DMS53 treated with DMSO at 0.1 percent for 48 hours (cell line): ENCODE measurements around the gene RAB11FIP4.

ENCODE experiments used
- DNase-seq: peaks from one replicate; lab custom pipeline; 2025; ENCODE audit not compliant: unreplicated experiment; lab: John Stamatoyannopoulos, UW

Gene RAB11FIP4

DNA sequence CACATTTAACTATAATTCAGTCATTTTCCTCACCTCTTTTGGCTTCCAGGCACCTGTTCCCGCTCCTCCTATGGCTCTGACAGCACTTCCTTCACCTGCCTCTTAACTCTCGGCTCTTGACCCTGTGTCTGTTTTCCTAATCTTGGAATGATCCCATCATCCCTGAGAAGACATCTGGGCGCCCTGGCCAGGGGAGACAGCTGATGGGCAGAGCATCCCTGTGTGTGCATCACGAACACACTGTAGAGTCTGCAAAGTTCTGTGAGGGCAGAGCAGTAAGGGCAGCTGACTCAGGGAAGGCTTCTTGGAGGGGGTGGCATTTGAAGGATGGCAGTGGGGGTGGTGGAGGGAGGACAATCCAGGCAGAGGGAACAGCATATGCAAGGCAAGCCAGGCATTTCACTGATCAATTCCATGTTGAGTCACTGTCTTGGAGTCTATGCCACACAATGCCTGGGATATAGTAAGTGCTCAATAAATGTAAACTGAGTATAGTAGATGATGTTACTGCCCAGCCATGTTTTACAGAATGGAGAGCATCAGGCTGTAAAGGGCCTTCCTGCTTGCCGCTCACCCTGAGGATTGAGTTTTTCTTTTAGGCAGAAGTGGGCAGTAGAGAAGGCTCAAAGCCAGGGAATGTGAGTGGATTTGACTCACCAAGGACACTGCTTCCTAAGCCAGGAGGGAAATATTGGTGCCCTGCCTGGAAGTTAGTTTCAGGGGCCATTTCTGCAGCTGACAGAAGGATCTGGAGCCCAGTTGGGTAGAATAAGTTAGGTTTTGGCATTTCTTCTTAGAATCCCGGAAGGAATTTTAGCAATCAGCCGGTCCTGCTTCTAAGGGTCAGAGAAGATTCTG lies 5.8 kb upstream of the RAB11FIP4 start:
- DNase-seq = no peak

DNA sequence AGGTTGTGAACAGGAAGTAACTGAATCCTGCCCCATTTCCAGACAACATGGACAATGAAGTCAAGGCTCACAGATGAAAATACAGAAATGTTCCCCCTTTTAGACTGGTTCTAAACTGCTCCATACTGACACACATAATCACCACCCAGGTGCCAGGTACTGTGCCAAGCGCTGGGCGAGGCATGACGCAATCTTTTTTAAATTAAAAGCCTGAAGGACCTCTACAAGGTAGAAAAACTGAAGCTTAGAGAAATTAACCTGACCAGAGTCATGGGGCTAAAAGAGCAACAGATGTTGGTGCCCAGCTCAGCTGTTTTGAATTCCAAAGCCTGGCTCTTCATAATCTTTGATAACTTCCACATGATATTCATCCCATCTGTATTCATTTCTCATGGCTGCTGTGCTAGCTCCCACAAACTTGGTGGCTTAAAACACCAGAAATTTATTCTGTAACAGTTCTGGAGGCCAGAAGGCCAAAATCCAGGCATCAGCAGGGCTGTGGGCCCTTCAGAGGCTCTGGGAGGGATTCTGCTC lies 4.9 kb upstream of the RAB11FIP4 start:
- no peak for DNase-seq

DNA sequence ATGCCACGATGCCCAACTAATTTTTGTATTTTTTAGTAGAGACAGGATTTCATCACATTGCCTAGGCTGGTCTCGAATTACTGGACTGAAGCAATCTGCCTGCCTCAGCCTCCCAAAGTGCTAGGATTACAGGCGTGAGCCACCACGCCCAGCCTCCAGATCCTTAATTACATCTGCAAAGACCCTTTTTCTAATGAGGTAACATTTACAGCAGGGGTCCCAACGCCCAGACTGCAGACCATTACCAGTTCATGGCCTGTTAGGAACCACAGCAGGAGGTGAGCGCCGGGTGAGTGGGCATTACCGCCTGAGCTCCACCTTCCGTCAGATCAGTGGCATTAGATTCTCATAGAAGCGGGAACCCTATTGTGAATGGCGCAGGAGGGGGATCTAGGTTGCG lies 4.0 kb upstream of the RAB11FIP4 start:
- no peak for DNase-seq

GRCh38 chr17:31388351-31388750 lies 3.1 kb upstream of the RAB11FIP4 start:
- no peak for DNase-seq

- no peak for DNase-seq
Observed at GRCh38 chr17:31388770-31389656, 2.5 kb upstream of the RAB11FIP4 start.

- no peak for DNase-seq
Observed at GRCh38 chr17:31389657-31390381, 1.7 kb upstream of the RAB11FIP4 start.

- DNase-seq = no peak
Observed at GRCh38 chr17:31390426-31390747, 1.1 kb upstream of the RAB11FIP4 start.

DNA sequence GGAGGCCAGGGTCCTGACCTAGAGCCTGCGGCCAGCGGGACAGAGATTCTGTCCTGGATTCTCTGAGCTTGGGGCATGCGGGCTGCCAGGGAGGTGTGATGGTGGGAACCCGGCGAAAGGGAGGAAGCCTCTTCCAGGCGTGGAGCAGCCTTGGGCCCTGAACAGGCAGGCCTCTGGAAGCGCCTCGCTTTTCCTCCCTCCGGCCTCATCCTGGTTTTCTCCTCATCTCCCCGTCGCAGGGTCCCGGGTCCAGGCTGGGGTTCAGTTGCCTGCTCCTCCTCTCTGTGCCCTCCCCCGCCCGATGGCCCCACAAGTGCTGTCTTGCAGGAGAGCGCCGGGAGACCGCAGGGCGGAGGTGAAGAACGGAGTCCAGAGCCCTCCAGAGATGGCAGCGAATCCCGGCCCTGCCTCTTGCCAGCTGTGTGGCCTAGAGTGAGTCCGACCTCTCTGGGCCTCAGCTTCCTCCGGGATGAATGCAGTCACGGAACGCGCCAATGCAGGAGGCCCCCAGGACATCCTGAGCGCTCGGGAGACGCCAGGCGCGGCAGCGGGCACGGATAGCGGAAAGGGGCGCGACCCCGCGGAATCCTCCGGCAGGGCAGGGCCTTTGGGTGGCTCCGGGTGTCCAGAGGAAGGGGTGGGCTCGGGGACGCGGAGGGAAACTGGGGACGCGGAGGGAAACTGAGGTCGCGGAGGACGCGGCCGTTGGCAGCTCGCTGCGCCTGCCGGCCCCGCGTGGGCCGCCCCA lies 553 bp upstream of the RAB11FIP4 start:
- no peak for DNase-seq

DNA sequence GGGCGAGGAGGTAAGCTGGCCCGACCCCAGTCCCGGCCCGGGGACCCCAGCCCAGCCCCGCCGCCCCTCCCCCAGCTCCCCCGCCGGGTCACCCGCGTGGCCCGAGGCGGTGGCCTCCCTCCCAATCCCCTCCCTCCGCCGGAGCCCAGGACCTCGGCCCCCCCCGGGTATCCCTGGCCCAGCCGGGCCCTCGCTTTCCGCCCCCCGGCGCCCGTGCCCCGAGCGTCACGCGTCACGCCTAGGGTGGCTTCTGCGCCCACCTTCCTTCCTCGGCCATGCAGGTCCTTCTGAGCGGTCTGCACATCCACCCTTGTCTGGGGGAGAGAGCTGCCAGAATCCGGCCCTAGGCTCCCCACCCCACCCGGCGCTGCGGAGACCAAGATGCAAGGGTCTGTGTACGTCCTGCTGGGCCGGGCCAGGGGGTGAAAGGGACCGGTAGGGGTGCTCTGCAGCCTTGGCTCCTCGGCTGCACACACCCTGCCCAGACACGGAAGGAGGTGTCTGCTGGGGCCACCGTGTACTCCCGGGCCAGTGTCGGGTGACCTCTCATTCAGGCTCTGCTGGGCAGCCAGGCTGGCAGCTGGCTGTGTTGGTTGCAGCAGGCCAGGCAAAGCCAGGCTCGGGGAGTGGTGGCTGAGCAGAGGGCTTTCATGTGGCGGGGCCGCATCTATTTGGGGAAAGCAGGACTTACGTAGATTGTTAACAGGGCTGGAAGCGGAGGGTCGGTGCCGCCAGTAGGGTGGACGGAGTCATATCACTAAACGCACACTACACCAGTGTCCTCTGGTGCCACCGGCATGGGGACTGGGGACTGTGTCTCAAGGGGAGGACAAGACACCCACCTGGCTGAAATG lies 754 bp downstream of the RAB11FIP4 start:
- no peak for DNase-seq

DNA sequence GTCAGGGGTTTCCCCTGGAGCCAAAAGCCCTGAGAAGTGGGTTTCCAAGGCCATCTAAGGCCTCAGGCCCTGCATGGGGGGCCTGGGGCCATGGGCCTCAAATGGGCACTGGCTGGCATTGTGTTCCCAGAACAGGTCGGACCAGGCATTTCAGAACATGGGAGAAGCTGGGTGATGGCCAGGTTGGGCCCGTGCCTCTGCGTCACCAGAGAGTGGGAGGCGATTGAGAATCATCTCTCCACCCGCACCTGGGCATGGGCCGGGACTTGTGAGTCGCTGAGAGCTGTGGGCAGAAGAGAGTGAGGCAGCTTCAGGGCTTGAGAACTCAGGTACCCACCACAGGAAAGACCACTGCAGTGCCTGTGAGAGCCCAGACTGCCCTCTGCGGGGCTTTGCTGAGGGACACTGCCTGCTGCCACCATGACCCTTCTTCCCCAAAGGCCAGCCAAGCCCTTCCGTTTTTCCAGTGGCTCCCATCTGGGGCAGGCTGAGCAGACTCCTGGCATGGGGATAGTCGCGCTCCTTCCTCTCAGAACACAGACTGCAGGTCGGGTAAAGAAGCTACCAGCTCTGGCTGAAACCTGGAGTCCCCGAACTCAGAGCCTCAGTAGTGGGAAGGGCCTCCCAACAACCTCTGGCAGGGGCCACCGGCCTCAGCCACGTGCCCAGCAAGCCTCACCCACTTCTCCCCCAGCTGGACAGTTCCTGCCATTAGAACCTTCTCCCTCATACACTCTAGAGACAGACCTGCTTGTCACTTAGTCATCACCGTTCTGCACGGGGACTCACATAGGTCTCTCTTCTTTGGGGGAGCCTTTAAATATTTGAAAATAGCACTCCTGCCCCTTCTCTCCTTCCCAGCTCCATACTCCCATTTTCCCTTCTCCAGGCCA lies 1.6 kb downstream of the RAB11FIP4 start:
- no peak for DNase-seq

GRCh38 chr17:31393749-31394146 lies 2.3 kb downstream of the RAB11FIP4 start:
- no peak for DNase-seq

- DNase-seq = no peak
Observed at GRCh38 chr17:31394544-31394943, 3.1 kb downstream of the RAB11FIP4 start.

DNA sequence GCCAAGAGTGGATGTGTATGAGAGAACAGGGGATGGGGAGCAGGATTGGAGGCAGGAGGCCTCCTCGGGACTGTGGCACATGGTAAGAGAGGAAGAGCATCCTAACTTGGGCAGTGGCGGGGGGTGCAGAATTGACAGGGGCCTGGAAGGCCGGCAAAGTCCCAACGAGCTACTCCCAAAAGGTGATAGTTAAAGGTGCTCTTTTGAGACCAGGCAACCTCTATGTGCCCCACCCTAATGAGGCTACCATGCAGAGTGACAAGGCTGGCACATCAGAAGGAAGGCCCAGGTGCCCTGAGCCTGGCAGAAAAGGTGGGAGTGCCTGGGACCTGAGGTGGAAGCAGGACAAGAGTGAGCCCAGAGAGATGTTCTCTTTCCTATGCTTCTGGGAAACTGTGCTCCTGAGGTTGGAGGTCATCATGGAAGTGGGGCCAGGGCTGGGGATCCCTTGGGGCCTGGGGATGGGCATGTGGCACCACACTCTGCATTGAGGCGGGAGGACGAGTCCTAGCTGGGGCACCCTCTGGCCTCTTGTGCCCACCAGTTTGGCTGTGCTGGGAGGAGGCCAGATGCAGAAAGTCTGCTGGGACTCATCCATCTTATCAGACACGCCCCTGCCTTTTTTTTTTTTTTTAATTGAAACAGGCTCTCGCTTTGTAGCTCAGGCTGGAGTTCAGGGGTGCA lies 5.9 kb downstream of the RAB11FIP4 start:
- no peak for DNase-seq

DNA sequence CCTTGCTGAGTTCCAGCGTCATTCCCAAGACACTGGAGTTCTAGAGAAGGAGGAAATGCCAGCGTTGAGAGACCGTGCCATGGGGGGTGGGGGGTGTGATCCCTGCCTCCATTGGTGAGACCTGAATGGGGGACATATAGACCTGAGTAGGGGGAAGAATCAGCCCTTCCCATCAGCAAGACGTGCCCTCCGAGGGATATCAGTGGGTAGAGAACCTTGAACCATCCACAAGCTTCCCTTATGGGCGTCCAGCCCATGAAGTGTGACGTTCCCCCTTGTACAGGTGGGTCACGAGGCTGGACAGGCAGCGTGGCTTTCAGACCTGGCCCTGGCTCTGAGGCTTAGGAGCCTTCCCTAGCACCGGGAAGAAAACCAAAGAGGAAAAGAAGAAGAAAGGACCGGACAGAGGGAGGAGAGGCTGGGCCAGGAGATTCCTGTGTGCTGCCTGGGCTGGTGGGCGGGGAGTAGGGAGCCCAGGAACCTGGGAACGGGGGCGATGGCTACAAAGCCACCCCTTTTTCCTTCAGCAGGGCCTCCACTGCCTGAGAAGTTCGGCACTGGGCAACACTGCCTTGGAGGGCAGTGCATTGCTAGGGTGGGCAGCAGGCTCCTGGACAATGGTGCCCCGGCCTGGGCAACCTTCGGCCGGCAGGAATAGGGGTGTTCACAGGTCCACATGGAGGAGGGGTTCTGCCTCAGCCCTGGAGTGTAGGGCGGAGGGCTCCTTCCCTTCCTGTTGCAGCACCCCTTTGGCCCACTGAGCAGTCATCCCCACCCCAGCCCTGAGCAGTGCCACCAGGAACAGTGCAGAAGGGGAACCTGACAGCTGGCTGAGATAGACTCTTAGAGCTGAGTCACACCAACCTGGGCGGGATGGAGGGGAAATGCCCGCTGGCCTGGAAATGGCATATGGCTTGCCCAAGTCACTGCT lies 7.2 kb downstream of the RAB11FIP4 start:
- no peak for DNase-seq

- no peak for DNase-seq
Observed at GRCh38 chr17:31400481-31400950, 9.0 kb downstream of the RAB11FIP4 start.

DNA sequence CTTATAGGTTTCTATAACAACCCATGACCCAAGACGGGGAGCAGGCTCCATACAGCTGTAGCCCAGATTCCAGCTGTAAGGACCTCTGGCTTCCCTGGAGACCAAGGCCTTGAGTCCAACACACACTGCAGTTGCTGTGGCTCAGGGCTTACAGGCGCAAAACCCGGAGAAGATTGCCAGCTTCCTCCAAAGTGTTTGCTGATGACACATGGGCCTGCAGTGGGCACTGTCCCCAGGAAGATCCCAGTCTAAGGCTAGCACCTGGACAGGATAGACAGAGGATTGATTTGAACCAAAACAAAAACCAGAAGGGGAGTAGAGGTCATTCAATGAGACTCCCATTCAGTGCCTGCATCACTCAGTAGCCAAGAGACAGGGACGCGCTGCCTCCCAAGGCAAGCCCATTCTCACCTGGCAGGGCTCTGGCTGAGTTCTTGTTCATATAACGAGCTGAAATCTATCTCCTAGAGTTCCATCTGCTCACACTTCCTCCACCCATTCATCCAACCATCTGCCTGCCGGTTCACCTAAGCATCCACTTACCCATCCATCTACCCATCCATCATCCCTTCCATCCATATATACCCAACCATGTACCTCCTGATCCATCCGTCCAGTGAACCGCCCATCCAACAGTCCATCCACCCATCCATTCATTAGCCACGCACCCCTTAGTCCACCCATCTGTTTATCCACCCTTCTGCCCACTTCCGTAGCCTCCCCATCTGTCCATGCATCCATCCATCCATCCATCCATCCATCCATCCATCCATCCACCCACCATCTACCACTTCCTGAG lies 10.2 kb downstream of the RAB11FIP4 start:
- DNase-seq = no peak
